HTERT RPE-1 (cell line): ENCODE data around the gene PSMA7.

Experiments used
- in situ Hi-C: fragments of 300-500 bp; cut with MboI; formaldehyde crosslinking; loops from 4 replicates; pipeline ENCODE4 v1.14.3; 2020; ENCODE audit warnings: low sequenced_read_pairs

PSMA7 gene

DNA sequence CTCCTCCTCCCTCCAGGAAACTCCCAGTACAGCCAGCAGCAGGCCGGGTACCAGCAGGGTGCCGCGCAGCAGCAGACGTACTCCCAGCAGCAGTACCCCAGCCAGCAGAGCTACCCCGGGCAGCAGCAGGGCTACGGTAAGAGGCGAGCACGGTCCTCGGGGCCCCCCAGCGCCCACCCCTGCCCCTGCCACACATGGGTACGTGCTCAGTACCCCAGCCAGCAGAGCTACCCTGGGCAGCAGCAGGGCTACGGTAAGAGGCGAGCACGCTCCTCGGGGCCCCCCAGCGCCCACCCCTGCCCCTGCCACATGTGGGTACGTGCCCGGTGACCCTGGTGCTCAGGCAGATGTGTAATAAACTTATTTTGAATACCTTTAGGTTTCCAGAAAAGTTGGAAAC, 29.5 kb upstream of the PSMA7 start:
- in situ Hi-C loops = no loop called here

GRCh38 chr20:62171245-62171644, 28.1 kb upstream of the PSMA7 start:
- in situ Hi-C loops = no loop called here

GRCh38 chr20:62170536-62170935, 27.3 kb upstream of the PSMA7 start:
- in situ Hi-C loops = no loop called here

DNA sequence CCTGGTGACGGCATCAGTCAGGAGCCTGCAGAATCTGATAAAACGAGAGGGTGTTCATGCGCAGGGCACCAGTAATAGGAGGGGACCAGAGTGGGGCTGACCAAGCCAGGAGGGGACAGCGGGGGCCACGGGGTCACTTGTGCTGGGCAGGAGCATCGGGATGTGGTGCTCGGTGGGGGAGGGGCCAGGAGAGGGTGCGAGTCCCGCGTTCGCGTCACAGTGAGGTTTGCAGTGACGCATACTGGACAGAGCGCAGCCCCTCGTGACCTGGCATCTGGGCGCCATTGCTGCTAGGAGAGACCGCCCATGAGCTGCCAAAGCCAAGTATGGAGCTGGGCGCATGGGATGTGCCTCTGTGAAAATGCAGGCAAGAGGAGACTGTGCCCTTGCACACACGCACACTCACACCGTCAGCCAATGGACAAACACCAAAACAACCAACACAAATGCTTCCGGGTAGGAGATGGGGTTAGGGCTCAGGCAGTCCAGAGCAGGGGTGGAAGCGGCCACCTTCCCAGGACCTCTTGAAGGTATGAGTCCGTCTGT, 25.8 kb upstream of the PSMA7 start:
- in situ Hi-C loops = no loop called here

DNA sequence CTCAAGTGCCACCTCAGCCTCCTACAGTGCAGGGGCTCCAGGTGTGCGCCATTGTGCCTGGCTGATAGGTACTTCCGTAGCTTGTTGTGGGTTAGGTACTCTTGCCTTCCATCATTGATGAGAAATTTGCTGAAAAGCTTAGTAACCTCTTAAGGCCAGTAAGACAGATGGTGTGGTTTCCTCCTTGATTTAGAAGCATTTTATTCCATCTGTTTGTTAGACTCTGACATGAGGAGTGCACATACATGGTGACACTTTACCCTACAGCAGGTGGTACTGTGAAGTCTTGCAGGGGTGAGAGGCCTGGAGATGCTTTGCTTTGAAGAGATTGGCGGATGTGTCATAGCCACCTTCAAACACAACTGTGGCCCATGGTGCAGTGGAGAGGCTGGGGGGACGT, 24.9 kb upstream of the PSMA7 start:
- in situ Hi-C loops = no loop called here

GRCh38 chr20:62167474-62167873, 24.3 kb upstream of the PSMA7 start:
- in situ Hi-C loops = no loop called here

GRCh38 chr20:62165762-62166399, 22.7 kb upstream of the PSMA7 start:
- in situ Hi-C loops = no loop called here

GRCh38 chr20:62164879-62165761, 21.9 kb upstream of the PSMA7 start:
- in situ Hi-C loops = no loop called here

GRCh38 chr20:62163986-62164762, 21.0 kb upstream of the PSMA7 start:
- in situ Hi-C loops = no loop called here

GRCh38 chr20:62163485-62163865, 20.3 kb upstream of the PSMA7 start:
- in situ Hi-C loops = no loop called here

- in situ Hi-C loops = no loop called here
Measured at GRCh38 chr20:62162765-62163484, 19.7 kb upstream of the PSMA7 start.

GRCh38 chr20:62161347-62161746, 18.2 kb upstream of the PSMA7 start:
- in situ Hi-C loops = no loop called here

- in situ Hi-C loops = no loop called here
Measured at GRCh38 chr20:62160876-62161275, 17.7 kb upstream of the PSMA7 start.

GRCh38 chr20:62160253-62160652, 17.1 kb upstream of the PSMA7 start:
- in situ Hi-C loops = no loop called here

DNA sequence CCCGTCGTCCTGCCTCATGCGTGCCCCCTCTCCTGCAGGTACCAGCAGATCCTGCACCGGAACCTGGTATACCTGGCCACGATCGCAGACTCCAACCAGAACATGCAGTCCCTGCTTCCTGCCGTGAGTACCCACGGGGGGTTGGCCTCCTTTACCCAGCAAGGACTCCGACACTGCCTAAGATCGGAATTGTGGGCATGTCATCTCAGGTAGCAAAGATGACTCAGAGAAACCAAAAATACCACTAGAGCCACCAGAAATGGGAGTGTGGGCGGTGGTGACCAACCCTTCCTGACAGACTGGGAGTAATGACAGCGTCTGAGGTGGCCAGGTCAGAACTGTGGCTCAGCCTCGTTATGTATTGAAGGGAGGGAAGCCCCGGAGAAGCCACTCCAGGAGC, 16.6 kb upstream of the PSMA7 start:
- in situ Hi-C loops = no loop called here

DNA sequence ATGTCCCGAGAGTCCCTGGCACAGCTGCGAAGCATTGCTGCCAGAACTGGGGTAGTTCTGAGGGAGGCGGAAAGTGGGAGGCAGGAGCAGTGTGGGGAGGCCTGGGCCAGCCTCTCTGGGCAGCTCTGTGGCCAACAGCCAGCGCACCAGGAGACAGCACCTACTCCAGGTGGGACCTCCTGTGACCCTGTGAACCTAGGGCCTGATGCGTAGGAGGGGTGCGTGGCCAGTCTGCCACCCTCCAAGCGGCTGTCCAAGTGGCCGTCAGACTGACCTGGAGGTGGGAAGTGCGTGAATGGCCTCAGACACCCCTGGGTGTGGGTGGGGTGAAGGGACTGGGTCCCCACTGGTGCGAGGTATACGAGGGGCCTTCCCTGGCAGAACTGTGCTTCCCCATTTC, 15.9 kb upstream of the PSMA7 start:
- in situ Hi-C loops = no loop called here

- in situ Hi-C loops = no loop called here
Measured at GRCh38 chr20:62158541-62158940, 15.3 kb upstream of the PSMA7 start.

- in situ Hi-C loops = no loop called here
Measured at GRCh38 chr20:62158088-62158400, 14.8 kb upstream of the PSMA7 start.

- in situ Hi-C loops = no loop called here
Measured at GRCh38 chr20:62157387-62158087, 14.3 kb upstream of the PSMA7 start.
